ENCODE data around the gene GFAP. TPM values are rescaled to one million over a fixed set of nuclear protein-coding genes. Genes with fewer than 3 reads are reported as not detected.

GFAP gene
- total RNA-seq, 1 donor from 2014 or later: not detected

GRCh38 chr17:44930667-44931066, 15.4 kb upstream of the GFAP start:
- no peaks in the 10 kb centered on the region for H3K4me1 Mint-ChIP-seq (ENCODE audit: unreplicated experiment)
- no peak for DNase-seq (ENCODE audit: extremely low spot score, unreplicated experiment)
- H3K4me3 Mint-ChIP-seq (ENCODE audit: unreplicated experiment): no peak overlapping the region
- H3K27me3 Mint-ChIP-seq (ENCODE audit: unreplicated experiment): no peaks in the 10 kb centered on the region
- TF ChIP-seq, protein P1, sequence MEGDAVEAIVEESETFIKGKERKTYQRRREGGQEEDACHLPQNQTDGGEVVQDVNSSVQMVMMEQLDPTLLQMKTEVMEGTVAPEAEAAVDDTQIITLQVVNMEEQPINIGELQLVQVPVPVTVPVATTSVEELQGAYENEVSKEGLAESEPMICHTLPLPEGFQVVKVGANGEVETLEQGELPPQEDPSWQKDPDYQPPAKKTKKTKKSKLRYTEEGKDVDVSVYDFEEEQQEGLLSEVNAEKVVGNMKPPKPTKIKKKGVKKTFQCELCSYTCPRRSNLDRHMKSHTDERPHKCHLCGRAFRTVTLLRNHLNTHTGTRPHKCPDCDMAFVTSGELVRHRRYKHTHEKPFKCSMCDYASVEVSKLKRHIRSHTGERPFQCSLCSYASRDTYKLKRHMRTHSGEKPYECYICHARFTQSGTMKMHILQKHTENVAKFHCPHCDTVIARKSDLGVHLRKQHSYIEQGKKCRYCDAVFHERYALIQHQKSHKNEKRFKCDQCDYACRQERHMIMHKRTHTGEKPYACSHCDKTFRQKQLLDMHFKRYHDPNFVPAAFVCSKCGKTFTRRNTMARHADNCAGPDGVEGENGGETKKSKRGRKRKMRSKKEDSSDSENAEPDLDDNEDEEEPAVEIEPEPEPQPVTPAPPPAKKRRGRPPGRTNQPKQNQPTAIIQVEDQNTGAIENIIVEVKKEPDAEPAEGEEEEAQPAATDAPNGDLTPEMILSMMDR (IDR thresholded peaks at IDR 0.05): no peak
- no peak overlapping the region for H3K27ac Mint-ChIP-seq (ENCODE audit: unreplicated experiment)
- peaks cover 8% of the 10 kb centered on the region for H3K36me3 Mint-ChIP-seq (ENCODE audit: unreplicated experiment)
- no peaks in the 10 kb centered on the region for H3K9me3 Mint-ChIP-seq (ENCODE audit: unreplicated experiment)

- H3K27me3 Mint-ChIP-seq (ENCODE audit: unreplicated experiment): no peaks in the 10 kb centered on the region
- H3K4me1 Mint-ChIP-seq (ENCODE audit: unreplicated experiment): no peaks in the 10 kb centered on the region
- peaks cover 4% of the 10 kb centered on the region for H3K36me3 Mint-ChIP-seq (ENCODE audit: unreplicated experiment)
- no peak for DNase-seq (ENCODE audit: extremely low spot score, unreplicated experiment)
- no peak overlapping the region for H3K27ac Mint-ChIP-seq (ENCODE audit: unreplicated experiment)
- TF ChIP-seq, protein P1 (IDR thresholded peaks at IDR 0.05): no peak
- no peaks in the 10 kb centered on the region for H3K9me3 Mint-ChIP-seq (ENCODE audit: unreplicated experiment)
- no peak overlapping the region for H3K4me3 Mint-ChIP-seq (ENCODE audit: unreplicated experiment)
These were observed 13.8 kb upstream of the GFAP start for GRCh38 chr17:44928950-44929720.

DNA sequence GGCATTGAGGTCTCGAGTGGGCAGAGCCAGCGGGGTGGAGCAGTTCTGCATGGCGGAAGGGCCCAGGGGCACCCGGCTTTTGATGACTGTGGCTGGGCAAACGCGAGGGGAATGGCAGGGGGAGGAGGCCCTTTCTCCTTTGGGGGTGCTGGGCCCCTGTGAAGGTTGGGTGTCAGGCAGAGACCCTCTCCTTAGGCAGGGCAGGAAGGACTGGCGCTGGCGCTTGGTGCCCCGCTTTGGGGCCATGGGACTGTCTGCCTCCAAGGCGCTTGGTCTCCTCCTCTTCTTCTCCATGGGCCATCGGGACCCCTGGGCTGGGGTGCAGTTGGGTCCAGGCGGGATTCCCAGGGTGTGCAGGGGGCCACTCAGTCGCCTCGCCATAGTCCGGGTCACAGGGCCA, 12.8 kb upstream of the GFAP start:
- Mint-ChIP-seq H3K27me3 (ENCODE audit: unreplicated experiment) (no peaks in the 10 kb centered on the region), H3K36me3 (ENCODE audit: unreplicated experiment) (peaks cover 4% of the 10 kb centered on the region), H3K27ac (ENCODE audit: unreplicated experiment) (no peak overlapping the region), H3K4me1 (ENCODE audit: unreplicated experiment) (no peaks in the 10 kb centered on the region), H3K4me3 (ENCODE audit: unreplicated experiment) (no peak overlapping the region), H3K9me3 (ENCODE audit: unreplicated experiment) (no peaks in the 10 kb centered on the region)
- TF ChIP-seq, protein P1 (IDR thresholded peaks at IDR 0.05): no peak
- no peak for DNase-seq (ENCODE audit: extremely low spot score, unreplicated experiment)

DNA sequence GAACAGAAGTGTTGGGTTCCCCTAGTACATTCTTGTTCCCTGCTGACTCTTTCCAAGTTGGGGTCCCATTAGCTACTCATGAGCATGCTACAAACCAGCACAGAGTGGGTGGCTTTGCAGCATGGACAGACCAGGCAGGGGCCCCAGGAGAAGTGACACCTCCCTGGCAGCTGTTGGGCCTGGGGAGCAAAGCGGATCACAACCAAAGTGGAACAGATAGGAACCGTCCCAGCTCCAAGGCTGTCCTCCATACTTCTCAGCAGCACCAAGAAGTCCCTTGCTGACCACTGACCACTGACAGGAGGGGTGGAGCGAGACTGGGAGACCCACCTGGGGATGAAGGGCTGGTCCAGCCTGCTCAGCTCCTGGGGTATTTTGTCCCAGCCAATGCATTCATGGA, 12.4 kb upstream of the GFAP start:
- Mint-ChIP-seq H3K36me3 (ENCODE audit: unreplicated experiment) (peaks cover 4% of the 10 kb centered on the region), H3K4me1 (ENCODE audit: unreplicated experiment) (no peaks in the 10 kb centered on the region), H3K27ac (ENCODE audit: unreplicated experiment) (no peak overlapping the region), H3K9me3 (ENCODE audit: unreplicated experiment) (no peaks in the 10 kb centered on the region), H3K27me3 (ENCODE audit: unreplicated experiment) (no peaks in the 10 kb centered on the region), H3K4me3 (ENCODE audit: unreplicated experiment) (no peak overlapping the region)
- TF ChIP-seq, protein P1 (IDR thresholded peaks at IDR 0.05): no peak
- DNase-seq (ENCODE audit: extremely low spot score, unreplicated experiment): no peak

- H3K4me1 Mint-ChIP-seq (ENCODE audit: unreplicated experiment): no peaks in the 10 kb centered on the region
- TF ChIP-seq, protein P1 (IDR thresholded peaks at IDR 0.05): no peak
- no peak for DNase-seq (ENCODE audit: extremely low spot score, unreplicated experiment)
- H3K36me3 Mint-ChIP-seq (ENCODE audit: unreplicated experiment): peaks cover 4% of the 10 kb centered on the region
- H3K4me3 Mint-ChIP-seq (ENCODE audit: unreplicated experiment): no peak overlapping the region
- no peaks in the 10 kb centered on the region for H3K9me3 Mint-ChIP-seq (ENCODE audit: unreplicated experiment)
- no peaks in the 10 kb centered on the region for H3K27me3 Mint-ChIP-seq (ENCODE audit: unreplicated experiment)
- no peak overlapping the region for H3K27ac Mint-ChIP-seq (ENCODE audit: unreplicated experiment)
These were observed 11.7 kb upstream of the GFAP start for GRCh38 chr17:44926821-44927525.

All from osteocyte (in vitro differentiated cells).